ENCODE results near the gene BMPR1A.

BMPR1A gene

GRCh38 chr10:86824151-86824550, 67.7 kb downstream of the BMPR1A start:
- Histone ChIP-seq H3K27me3 (replicated peaks in 2 of 5; ENCODE audit: control insufficient read depth in 4 of 5, insufficient read depth in 5 of 5, low read length in 4 of 5) (peaks cover 0 to 9% (median 5%) of the 10 kb centered on the region in 5 experiments), H3K4me3 (ENCODE audit: control insufficient read depth in 1 of 7, extremely low read depth in 1 of 7, insufficient read depth in 4 of 7, low read depth in 2 of 7, low read length in 6 of 7) (no peak overlapping the region), H3K4me1 (ENCODE audit: control extremely low read depth in 1 of 4, control insufficient read depth in 4 of 4, insufficient read depth in 4 of 4, low read length in 3 of 4) (no peaks in the 10 kb centered on the region), H3K9me3 (ENCODE audit: control extremely low read depth in 1 of 5, control insufficient read depth in 4 of 5, insufficient read depth in 2 of 5, low read depth in 1 of 5, low read length in 4 of 5) (no peaks in the 10 kb centered on the region), H3K27ac (ENCODE audit: insufficient read depth in 1 of 2, low read depth in 1 of 2, low read length in 2 of 2, poor library complexity in 1 of 2, severe bottlenecking in 2 of 2) (no peak overlapping the region), H3K36me3 (ENCODE audit: control insufficient read depth in 4 of 4, insufficient read depth in 4 of 4, low read length in 3 of 4) (no peaks in the 10 kb centered on the region)
- ChIA-PET POLR2A (no interaction called here), CTCF (no interaction called here)
- 91% methylated on average over 4 of the region's 4 CpGs for WGBS (ENCODE audit: insufficient coverage)
- DNase-seq, result no peak

DNA sequence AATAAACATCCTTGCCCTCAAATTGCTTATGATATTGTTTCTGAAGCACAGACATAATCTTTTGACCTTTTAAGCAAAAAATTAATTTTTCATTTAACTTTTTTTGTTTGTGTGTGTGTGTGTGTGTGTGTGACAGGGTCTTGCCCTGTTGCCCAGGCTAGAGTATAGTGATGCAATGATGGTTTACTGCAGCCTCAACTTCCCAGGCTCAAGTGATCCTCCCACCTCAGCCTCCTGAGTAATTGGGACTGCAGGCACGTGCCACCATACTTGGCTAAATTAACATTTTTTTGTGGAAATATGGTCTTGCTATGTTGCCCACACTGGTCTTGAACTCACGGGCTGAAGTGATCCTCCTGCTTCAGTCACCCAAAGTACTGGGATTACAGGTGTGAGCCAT, 68.9 kb downstream of the BMPR1A start:
- H3K36me3 ChIP-seq (ENCODE audit: control insufficient read depth in 4 of 4, insufficient read depth in 4 of 4, low read length in 3 of 4), result no peaks in the 10 kb centered on the region
- H3K27ac ChIP-seq (ENCODE audit: insufficient read depth in 1 of 2, low read depth in 1 of 2, low read length in 2 of 2, poor library complexity in 1 of 2, severe bottlenecking in 2 of 2), result no peak overlapping the region
- ChIA-PET POLR2A (no interaction called here), CTCF (no interaction called here)
- peaks cover 0 to 8% (median 2%) of the 10 kb centered on the region in 5 experiments for H3K27me3 ChIP-seq (replicated peaks in 2 of 5; ENCODE audit: control insufficient read depth in 4 of 5, insufficient read depth in 5 of 5, low read length in 4 of 5)
- no peak overlapping the region for H3K4me3 ChIP-seq (ENCODE audit: control insufficient read depth in 1 of 7, extremely low read depth in 1 of 7, insufficient read depth in 4 of 7, low read depth in 2 of 7, low read length in 6 of 7)
- no peaks in the 10 kb centered on the region for H3K4me1 ChIP-seq (ENCODE audit: control extremely low read depth in 1 of 4, control insufficient read depth in 4 of 4, insufficient read depth in 4 of 4, low read length in 3 of 4)
- no peak for DNase-seq
- 100% methylated on average over 1 of the region's 2 CpGs for WGBS (ENCODE audit: insufficient coverage)
- H3K9me3 ChIP-seq (ENCODE audit: control extremely low read depth in 1 of 5, control insufficient read depth in 4 of 5, insufficient read depth in 2 of 5, low read depth in 1 of 5, low read length in 4 of 5), result no peaks in the 10 kb centered on the region

DNA sequence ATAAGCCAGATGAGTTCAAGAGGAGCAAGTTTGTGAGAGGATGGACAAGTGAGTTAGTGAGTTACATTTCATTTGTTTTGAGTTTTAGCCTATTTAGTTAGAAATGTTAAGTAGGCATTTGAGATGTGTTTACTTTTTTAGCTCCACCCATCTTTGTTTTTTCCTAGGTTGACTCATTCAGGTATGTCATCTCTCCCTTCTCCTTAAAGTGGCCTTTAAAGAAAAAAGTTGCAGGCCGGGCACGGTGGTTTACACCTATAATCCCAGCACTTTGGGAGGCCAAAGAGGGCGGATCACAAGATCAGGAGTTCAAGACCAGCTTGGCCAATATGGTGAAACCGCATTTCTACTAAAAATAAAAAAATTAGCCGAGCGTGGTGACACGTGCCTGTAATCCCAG, 71.2 kb downstream of the BMPR1A start:
- WGBS (ENCODE audit: insufficient coverage), result 100% methylated on average over 5 of the region's 7 CpGs
- H3K27ac ChIP-seq (ENCODE audit: insufficient read depth in 1 of 2, low read depth in 1 of 2, low read length in 2 of 2, poor library complexity in 1 of 2, severe bottlenecking in 2 of 2), result no peak overlapping the region
- no peak for DNase-seq
- CTCF ChIA-PET, result interaction anchor here (1.1 kb wide), 1 partner anchor 29 kb away, joined by 3 read pairs; no protein-coding TSS in a partner anchor
- peaks cover 0 to 7% (median 0%) of the 10 kb centered on the region in 5 experiments for H3K27me3 ChIP-seq (replicated peaks in 2 of 5; ENCODE audit: control insufficient read depth in 4 of 5, insufficient read depth in 5 of 5, low read length in 4 of 5)
- no peaks in the 10 kb centered on the region for H3K9me3 ChIP-seq (ENCODE audit: control extremely low read depth in 1 of 5, control insufficient read depth in 4 of 5, insufficient read depth in 2 of 5, low read depth in 1 of 5, low read length in 4 of 5)
- no peaks in the 10 kb centered on the region for H3K36me3 ChIP-seq (ENCODE audit: control insufficient read depth in 4 of 4, insufficient read depth in 4 of 4, low read length in 3 of 4)
- POLR2A ChIA-PET, result no interaction called here
- no peaks in the 10 kb centered on the region for H3K4me1 ChIP-seq (ENCODE audit: control extremely low read depth in 1 of 4, control insufficient read depth in 4 of 4, insufficient read depth in 4 of 4, low read length in 3 of 4)
- H3K4me3 ChIP-seq (ENCODE audit: control insufficient read depth in 1 of 7, extremely low read depth in 1 of 7, insufficient read depth in 4 of 7, low read depth in 2 of 7, low read length in 6 of 7), result no peak overlapping the region

DNA sequence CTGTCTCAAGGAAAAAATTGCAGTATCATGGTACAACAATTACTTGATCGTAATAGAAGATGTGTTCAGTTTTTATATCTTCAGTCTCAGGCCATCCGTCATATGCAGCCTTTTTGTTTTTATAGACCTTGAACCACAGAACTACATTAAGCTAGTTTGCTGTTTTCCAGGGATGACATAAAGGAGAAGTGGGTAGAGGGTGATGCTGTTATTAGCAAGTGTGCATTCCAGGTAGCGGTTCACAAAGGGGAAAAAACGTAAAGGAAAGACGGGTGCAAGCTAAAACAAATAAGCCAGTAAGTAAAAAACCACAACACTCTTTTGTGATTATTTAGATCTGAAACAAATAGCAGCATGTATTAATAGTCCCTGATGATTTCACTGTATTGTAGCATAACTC, 71.7 kb downstream of the BMPR1A start:
- H3K36me3 ChIP-seq (ENCODE audit: control insufficient read depth in 4 of 4, insufficient read depth in 4 of 4, low read length in 3 of 4), result no peaks in the 10 kb centered on the region
- no peak overlapping the region for H3K4me3 ChIP-seq (ENCODE audit: control insufficient read depth in 1 of 7, extremely low read depth in 1 of 7, insufficient read depth in 4 of 7, low read depth in 2 of 7, low read length in 6 of 7)
- no peak overlapping the region for H3K27ac ChIP-seq (ENCODE audit: insufficient read depth in 1 of 2, low read depth in 1 of 2, low read length in 2 of 2, poor library complexity in 1 of 2, severe bottlenecking in 2 of 2)
- H3K4me1 ChIP-seq (ENCODE audit: control extremely low read depth in 1 of 4, control insufficient read depth in 4 of 4, insufficient read depth in 4 of 4, low read length in 3 of 4), result no peaks in the 10 kb centered on the region
- no CpG with 5 or more reads among the region's 5 CpGs for WGBS (ENCODE audit: insufficient coverage)
- H3K9me3 ChIP-seq (ENCODE audit: control extremely low read depth in 1 of 5, control insufficient read depth in 4 of 5, insufficient read depth in 2 of 5, low read depth in 1 of 5, low read length in 4 of 5), result no peaks in the 10 kb centered on the region
- ChIA-PET POLR2A (no interaction called here), CTCF (interaction anchor here (1.1 kb wide), 1 partner anchor 29 kb away, joined by 3 read pairs; no protein-coding TSS in a partner anchor)
- H3K27me3 ChIP-seq (replicated peaks in 2 of 5; ENCODE audit: control insufficient read depth in 4 of 5, insufficient read depth in 5 of 5, low read length in 4 of 5), result peaks cover 0 to 7% (median 0%) of the 10 kb centered on the region in 5 experiments
- no peak for DNase-seq

GRCh38 chr10:86829472-86829871, 73.1 kb downstream of the BMPR1A start:
- CTCF ChIA-PET, result no interaction called here
- WGBS (ENCODE audit: insufficient coverage), result 89% methylated on average over 1 of the region's 2 CpGs

GRCh38 chr10:86830043-86830591, 73.7 kb downstream of the BMPR1A start:
- Histone ChIP-seq H3K36me3 (ENCODE audit: control insufficient read depth in 4 of 4, insufficient read depth in 4 of 4, low read length in 3 of 4) (no peaks in the 10 kb centered on the region), H3K4me1 (ENCODE audit: control extremely low read depth in 1 of 4, control insufficient read depth in 4 of 4, insufficient read depth in 4 of 4, low read length in 3 of 4) (no peaks in the 10 kb centered on the region), H3K27ac (ENCODE audit: insufficient read depth in 1 of 2, low read depth in 1 of 2, low read length in 2 of 2, poor library complexity in 1 of 2, severe bottlenecking in 2 of 2) (no peak overlapping the region), H3K27me3 (replicated peaks in 2 of 5; ENCODE audit: control insufficient read depth in 4 of 5, insufficient read depth in 5 of 5, low read length in 4 of 5) (peaks cover 0 to 8% (median 0%) of the 10 kb centered on the region in 5 experiments), H3K9me3 (ENCODE audit: control extremely low read depth in 1 of 5, control insufficient read depth in 4 of 5, insufficient read depth in 2 of 5, low read depth in 1 of 5, low read length in 4 of 5) (no peaks in the 10 kb centered on the region), H3K4me3 (ENCODE audit: control insufficient read depth in 1 of 7, extremely low read depth in 1 of 7, insufficient read depth in 4 of 7, low read depth in 2 of 7, low read length in 6 of 7) (no peak overlapping the region)
- ChIA-PET CTCF (no interaction called here), POLR2A (no interaction called here)
- 96% methylated on average over 2 of the region's 4 CpGs for WGBS (ENCODE audit: insufficient coverage)
- DNase-seq, result no peak

More at GRCh38 chr10:86829472-86829871, 73.1 kb downstream of the BMPR1A start:
- POLR2A ChIA-PET, result no interaction called here
- Histone ChIP-seq H3K4me3 (ENCODE audit: control insufficient read depth in 1 of 7, extremely low read depth in 1 of 7, insufficient read depth in 4 of 7, low read depth in 2 of 7, low read length in 6 of 7) (no peak overlapping the region), H3K4me1 (ENCODE audit: control extremely low read depth in 1 of 4, control insufficient read depth in 4 of 4, insufficient read depth in 4 of 4, low read length in 3 of 4) (no peaks in the 10 kb centered on the region), H3K36me3 (ENCODE audit: control insufficient read depth in 4 of 4, insufficient read depth in 4 of 4, low read length in 3 of 4) (no peaks in the 10 kb centered on the region), H3K9me3 (ENCODE audit: control extremely low read depth in 1 of 5, control insufficient read depth in 4 of 5, insufficient read depth in 2 of 5, low read depth in 1 of 5, low read length in 4 of 5) (no peaks in the 10 kb centered on the region), H3K27me3 (replicated peaks in 2 of 5; ENCODE audit: control insufficient read depth in 4 of 5, insufficient read depth in 5 of 5, low read length in 4 of 5) (peaks cover 0 to 8% (median 0%) of the 10 kb centered on the region in 5 experiments), H3K27ac (ENCODE audit: insufficient read depth in 1 of 2, low read depth in 1 of 2, low read length in 2 of 2, poor library complexity in 1 of 2, severe bottlenecking in 2 of 2) (no peak overlapping the region)
- no peak for DNase-seq

DNA sequence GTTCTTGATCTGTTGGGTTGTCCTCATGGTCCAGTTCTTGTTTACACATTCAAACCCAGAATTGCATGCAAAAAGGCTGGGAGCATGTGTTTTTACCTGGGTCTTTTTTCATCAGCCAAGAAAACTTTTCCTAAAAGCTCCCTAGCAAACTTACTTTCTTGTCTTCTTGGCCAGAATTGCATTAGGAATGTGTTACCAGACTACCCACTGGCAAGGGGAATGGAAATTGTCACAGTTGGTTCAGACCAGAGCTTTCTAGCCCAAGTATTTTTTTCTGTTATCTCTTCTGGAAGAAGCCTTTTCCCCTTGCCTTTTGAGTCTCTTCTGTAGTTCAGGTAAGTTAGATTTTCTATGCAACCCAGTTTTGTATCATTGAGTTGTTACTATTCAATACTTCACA, 77.5 kb downstream of the BMPR1A start:
- no peak for DNase-seq
- H3K4me3 ChIP-seq (ENCODE audit: control insufficient read depth in 1 of 7, extremely low read depth in 1 of 7, insufficient read depth in 4 of 7, low read depth in 2 of 7, low read length in 6 of 7), result no peak overlapping the region
- POLR2A ChIA-PET, result no interaction called here
- H3K27me3 ChIP-seq (replicated peaks in 2 of 5; ENCODE audit: control insufficient read depth in 4 of 5, insufficient read depth in 5 of 5, low read length in 4 of 5), result peaks cover 0 to 9% (median 0%) of the 10 kb centered on the region in 5 experiments
- no peaks in the 10 kb centered on the region for H3K36me3 ChIP-seq (ENCODE audit: control insufficient read depth in 4 of 4, insufficient read depth in 4 of 4, low read length in 3 of 4)
- CTCF ChIA-PET, result interaction anchor here (2.0 kb wide), 1 partner anchor 67 kb away, joined by 5 read pairs; no protein-coding TSS in a partner anchor
- H3K4me1 ChIP-seq (ENCODE audit: control extremely low read depth in 1 of 4, control insufficient read depth in 4 of 4, insufficient read depth in 4 of 4, low read length in 3 of 4), result no peaks in the 10 kb centered on the region
- no peaks in the 10 kb centered on the region for H3K9me3 ChIP-seq (ENCODE audit: control extremely low read depth in 1 of 5, control insufficient read depth in 4 of 5, insufficient read depth in 2 of 5, low read depth in 1 of 5, low read length in 4 of 5)
- no peak overlapping the region for H3K27ac ChIP-seq (ENCODE audit: insufficient read depth in 1 of 2, low read depth in 1 of 2, low read length in 2 of 2, poor library complexity in 1 of 2, severe bottlenecking in 2 of 2)

Measured in common myeloid progenitor, CD34-positive (primary cell).